Ascending aorta (tissue), 2 donors: ENCODE results near the gene CEBPZ. TPM values are rescaled to one million over a fixed set of nuclear protein-coding genes. Genes with fewer than 3 reads are reported as not detected.
"Not testable (repeated sequence)": the region's sequence is repeated elsewhere in the genome, so short reads cannot be mapped to it uniquely, and the experiment has no call there.

Source experiments
- DNase-seq, 2 donors: peaks; one replicate each; pipeline ENCODE4 v3.0.0-alpha.2; 2019; ENCODE audit warnings: low spot score in 2 of 2
- H3K27ac ChIP-seq, 2 donors: fragments of 200-600 bp; sonication (generic); one replicate each; pipeline ENCODE4 v1.5.1; 2016 to 2017; ENCODE audit warnings: mild to moderate bottlenecking in 1 of 2
- H3K27me3 ChIP-seq: fragments of 200-600 bp; sonication (generic); one replicate; pipeline ENCODE4 v1.5.1; 2017
- H3K36me3 ChIP-seq, 2 donors: fragments of 200-600 bp; sonication (generic); one replicate each; pipeline ENCODE4 v1.5.1; 2016
- H3K4me1 ChIP-seq, 2 donors: fragments of 200-600 bp; sonication (generic); one replicate each; pipeline ENCODE4 v1.5.1; 2016 to 2017; ENCODE audit warnings: mild to moderate bottlenecking in 1 of 2
- H3K4me3 ChIP-seq, 2 donors: fragments of 200-600 bp; sonication (generic); one replicate each; pipeline ENCODE4 v1.5.1; 2016 to 2017; ENCODE audit warnings: mild to moderate bottlenecking in 1 of 2
- H3K9me3 ChIP-seq, 2 donors: fragments of 200-600 bp; sonication (generic); one replicate each; pipeline ENCODE4 v1.5.1; 2016
- intact Hi-C: fragments of 100-400 bp; cut with DNase I; formaldehyde crosslinking; loops from one replicate; pipeline ENCODE4 v1.15.1; 2023
- total RNA-seq: library from RNA; depleted of rRNA; stranded (reverse); fragments of >200 nt; gene quantifications from one replicate; pipeline ENCODE4 v1.1.0, GENCODE V29; 2016
- TF ChIP-seq, protein P1 (sequence below), 3 experiments: fragments of 200-600 bp in 2 of 3; fragments of 450-650 bp in 1 of 3; sonication (generic) in 2 of 3; IDR thresholded peaks; one replicate each; pipeline ENCODE4 v1.5.1; 2016 to 2019; ENCODE audit warnings: antibody characterized with exemption in 3 of 3, mild to moderate bottlenecking in 1 of 3, moderate library complexity in 1 of 3

CEBPZ gene
- total RNA-seq, 1 donor from 2014 or later: 20.2 TPM

DNA sequence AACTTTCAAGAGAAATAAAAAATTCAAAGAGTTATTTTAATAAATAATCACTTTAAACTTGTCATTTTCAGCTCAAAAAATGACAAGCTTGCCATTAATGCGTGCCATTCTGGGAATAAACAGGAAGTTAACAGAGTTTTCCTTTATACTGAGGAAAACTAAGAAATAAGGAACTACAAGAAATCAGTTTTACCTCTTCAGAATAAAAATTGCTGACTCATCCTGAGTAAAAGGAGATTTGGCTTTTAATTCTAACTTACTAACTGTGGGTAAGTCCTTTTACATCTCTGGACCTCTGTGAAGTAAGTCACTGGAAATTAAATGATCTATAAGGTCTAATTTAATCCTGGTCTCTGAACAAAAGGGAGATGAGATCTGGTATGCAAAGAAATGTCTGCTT is 16.1 kb downstream of the CEBPZ start:
- Histone ChIP-seq H3K9me3 (peaks cover 0 to 9% of the 10 kb centered on the region in 2 donors), H3K27ac (peak overlapping the region in 1 of 2 donors; percentile 37), H3K4me3 (no peak overlapping the region), H3K4me1 (no peaks in the 10 kb centered on the region), H3K27me3 (no peaks in the 10 kb centered on the region), H3K36me3 (peaks cover 59 to 77% of the 10 kb centered on the region in 2 donors)
- intact Hi-C loops: no loop called here
- DNase-seq: no peak
- TF ChIP-seq, protein P1, sequence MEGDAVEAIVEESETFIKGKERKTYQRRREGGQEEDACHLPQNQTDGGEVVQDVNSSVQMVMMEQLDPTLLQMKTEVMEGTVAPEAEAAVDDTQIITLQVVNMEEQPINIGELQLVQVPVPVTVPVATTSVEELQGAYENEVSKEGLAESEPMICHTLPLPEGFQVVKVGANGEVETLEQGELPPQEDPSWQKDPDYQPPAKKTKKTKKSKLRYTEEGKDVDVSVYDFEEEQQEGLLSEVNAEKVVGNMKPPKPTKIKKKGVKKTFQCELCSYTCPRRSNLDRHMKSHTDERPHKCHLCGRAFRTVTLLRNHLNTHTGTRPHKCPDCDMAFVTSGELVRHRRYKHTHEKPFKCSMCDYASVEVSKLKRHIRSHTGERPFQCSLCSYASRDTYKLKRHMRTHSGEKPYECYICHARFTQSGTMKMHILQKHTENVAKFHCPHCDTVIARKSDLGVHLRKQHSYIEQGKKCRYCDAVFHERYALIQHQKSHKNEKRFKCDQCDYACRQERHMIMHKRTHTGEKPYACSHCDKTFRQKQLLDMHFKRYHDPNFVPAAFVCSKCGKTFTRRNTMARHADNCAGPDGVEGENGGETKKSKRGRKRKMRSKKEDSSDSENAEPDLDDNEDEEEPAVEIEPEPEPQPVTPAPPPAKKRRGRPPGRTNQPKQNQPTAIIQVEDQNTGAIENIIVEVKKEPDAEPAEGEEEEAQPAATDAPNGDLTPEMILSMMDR (IDR thresholded peaks at IDR 0.05): no peak

DNA sequence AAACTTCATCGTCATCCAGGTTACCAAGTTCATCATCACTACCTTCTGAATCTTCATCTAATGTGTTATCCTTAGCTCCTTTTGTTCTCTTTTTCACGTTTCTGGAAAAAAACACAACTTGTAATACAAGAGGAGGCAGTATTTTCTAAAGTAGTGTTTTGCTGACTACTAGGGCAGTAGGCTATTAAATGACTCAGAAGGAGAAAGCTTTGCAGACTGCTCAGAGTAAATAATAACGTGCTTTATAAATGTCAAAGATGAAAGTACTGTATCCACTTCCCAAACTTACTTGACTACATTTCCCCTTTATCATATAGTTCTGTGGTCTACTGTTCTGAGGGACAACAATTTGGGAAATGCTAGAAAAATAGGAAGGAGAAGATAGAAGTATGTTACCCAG is 19.5 kb downstream of the CEBPZ start:
- intact Hi-C loops: no loop called here
- TF ChIP-seq, protein P1 (IDR thresholded peaks at IDR 0.05): no peak
- H3K4me1 ChIP-seq: no peaks in the 10 kb centered on the region
- H3K36me3 ChIP-seq: peaks cover 72 to 94% of the 10 kb centered on the region in 2 donors
- H3K27ac ChIP-seq: no peak overlapping the region
- no peak for DNase-seq
- no peaks in the 10 kb centered on the region for H3K27me3 ChIP-seq
- no peak overlapping the region for H3K4me3 ChIP-seq
- peaks cover 27 to 40% of the 10 kb centered on the region in 2 donors for H3K9me3 ChIP-seq

DNA sequence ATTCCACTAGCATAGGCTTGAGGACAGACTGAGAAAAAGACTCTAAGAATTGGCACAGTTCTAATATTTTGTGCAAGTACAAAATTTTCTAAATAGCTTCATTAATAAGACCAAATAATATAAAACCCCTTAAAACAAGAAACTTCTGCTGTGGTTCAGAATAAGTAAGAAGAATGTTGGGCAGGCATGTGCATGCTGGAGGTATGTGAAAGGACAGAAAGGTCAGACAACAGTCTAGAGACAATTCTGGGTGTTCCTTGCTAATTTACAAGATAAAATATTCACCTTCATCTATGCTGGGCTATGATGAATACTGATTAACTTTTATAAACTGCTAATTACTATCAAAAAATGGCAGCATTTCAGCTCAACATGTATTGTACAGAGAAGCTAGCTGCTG is 20.2 kb downstream of the CEBPZ start:
- no peaks in the 10 kb centered on the region for H3K4me1 ChIP-seq
- intact Hi-C loops: no loop called here
- H3K36me3 ChIP-seq: peaks cover 73 to 95% of the 10 kb centered on the region in 2 donors
- no peak overlapping the region for H3K27ac ChIP-seq
- no peak overlapping the region for H3K4me3 ChIP-seq
- H3K9me3 ChIP-seq: peaks cover 27 to 48% of the 10 kb centered on the region in 2 donors
- no peaks in the 10 kb centered on the region for H3K27me3 ChIP-seq
- TF ChIP-seq, protein P1 (IDR thresholded peaks at IDR 0.05): no peak
- DNase-seq: no peak

DNA sequence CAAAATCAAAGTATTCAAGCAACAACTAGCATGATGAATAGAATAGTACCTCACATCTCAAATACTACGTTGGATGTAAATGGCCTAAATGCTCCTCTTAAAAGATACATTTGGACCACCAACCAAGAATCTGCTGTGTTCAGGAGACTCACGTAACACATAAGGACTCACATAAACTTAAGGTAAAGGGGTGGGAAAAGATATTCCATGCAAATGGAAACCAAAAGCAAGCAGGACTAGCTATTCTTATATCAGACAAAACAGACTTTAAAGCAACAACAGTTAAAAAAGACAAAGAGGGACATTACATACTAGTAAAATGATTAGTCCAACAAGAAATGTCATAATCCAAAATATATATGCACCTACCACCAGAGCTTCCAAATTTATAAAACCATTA is 24.6 kb downstream of the CEBPZ start:
- H3K36me3 ChIP-seq: peaks cover 87 to 100% of the 10 kb centered on the region in 2 donors
- H3K27ac ChIP-seq, H3K4me1 ChIP-seq, DNase-seq, H3K4me3 ChIP-seq, H3K27me3 ChIP-seq, intact Hi-C loops: not testable (repeated sequence)
- H3K9me3 ChIP-seq: peaks cover 27 to 76% of the 10 kb centered on the region in 2 donors

DNA sequence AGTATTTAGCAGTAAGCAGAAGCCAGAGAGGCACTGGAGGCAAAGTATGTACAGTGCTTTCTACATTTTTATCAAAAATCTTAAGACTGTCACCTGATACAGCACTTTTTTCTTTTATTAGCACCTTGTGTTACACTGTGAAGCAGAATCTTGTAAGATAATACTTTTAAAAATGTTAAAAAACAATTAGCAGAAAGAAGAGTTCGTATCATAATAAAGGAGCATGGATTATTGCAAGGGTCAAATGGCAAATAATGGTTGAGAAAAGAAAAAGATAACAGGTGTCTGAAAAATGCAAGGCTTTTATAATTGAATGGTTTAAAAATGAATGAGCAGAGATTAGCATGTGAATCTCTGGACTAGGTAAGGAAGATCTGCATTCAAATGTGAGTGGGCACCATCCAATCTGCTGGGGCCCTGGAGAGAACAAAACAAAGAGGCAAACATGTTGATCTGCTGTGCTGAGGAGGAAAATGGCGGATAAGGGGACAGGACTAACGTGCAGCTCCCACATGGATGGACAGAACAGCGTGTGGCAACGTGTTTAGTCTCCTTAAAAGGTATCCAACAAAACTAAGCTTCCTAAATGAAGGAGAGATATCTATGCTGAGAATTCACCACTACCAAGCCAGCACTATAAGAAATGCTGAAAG is 25.6 kb downstream of the CEBPZ start:
- H3K27me3 ChIP-seq: no peaks in the 10 kb centered on the region
- no peak overlapping the region for H3K4me3 ChIP-seq
- TF ChIP-seq, protein P1 (IDR thresholded peaks at IDR 0.05): no peak
- H3K27ac ChIP-seq: no peak overlapping the region
- peaks cover 86 to 100% of the 10 kb centered on the region in 2 donors for H3K36me3 ChIP-seq
- H3K4me1 ChIP-seq: no peaks in the 10 kb centered on the region
- DNase-seq: no peak
- intact Hi-C loops: no loop called here
- peaks cover 27 to 75% of the 10 kb centered on the region in 2 donors for H3K9me3 ChIP-seq

DNA sequence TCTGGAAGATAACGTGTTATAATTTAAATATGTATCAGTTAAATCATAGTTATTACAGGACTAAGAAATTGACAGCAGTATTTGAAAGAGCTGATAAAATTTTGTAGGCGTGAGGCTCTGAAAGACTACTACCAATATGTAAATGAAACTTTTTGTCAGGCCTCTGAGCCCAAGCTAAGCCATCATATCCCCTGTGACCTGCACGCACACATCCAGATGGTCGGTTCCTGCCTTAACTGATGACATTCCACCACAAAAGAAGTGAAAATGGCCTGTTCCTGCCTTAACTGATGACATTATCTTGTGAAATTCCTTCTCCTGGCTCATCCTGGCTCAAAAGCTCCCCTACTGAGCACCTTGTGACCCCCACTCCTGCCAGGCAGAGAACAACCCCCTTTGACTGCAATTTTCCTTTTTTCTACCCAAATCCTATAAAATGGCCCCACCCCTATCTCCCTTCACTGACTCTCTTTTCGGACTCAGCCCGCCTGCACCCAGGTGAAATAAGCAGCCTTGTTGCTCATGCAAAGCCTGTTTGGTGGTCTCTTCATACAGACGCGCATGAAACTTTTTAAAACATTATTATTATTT is 26.2 kb downstream of the CEBPZ start:
- H3K4me1 ChIP-seq, DNase-seq, H3K27me3 ChIP-seq, H3K27ac ChIP-seq, intact Hi-C loops, H3K4me3 ChIP-seq: not testable (repeated sequence)
- Histone ChIP-seq H3K36me3 (peaks cover 85 to 100% of the 10 kb centered on the region in 2 donors), H3K9me3 (peaks cover 27 to 69% of the 10 kb centered on the region in 2 donors)
